Heart left ventricle (tissue), 13 donors: Measurements from ENCODE around the gene ORAI2.

Experiments used
- POLR2A ChIP-seq, 2 donors: fragments of 450-650 bp; IDR thresholded peaks; one replicate each; pipeline ENCODE4 v1.6.1; 2017; ENCODE audit warnings: antibody characterized with exemption in 2 of 2, mild to moderate bottlenecking in 2 of 2, moderate library complexity in 2 of 2
- TF ChIP-seq, protein P1 (sequence below), 12 donors: fragments of 200-600 bp; sonication (generic) in 4 of 12; IDR thresholded peaks; one replicate each; pipeline versions ENCODE4 v1.5.0 to v1.8.0; 2018 to 2022; ENCODE audit warnings: antibody characterized with exemption in 12 of 12, mild to moderate bottlenecking in 5 of 12
- donor health status: ischemic (EF 13 %, LVEDD 7.1; RV severe dilation, severe dysfunction).
- donor health status: DM: no; HTN: yes; CAD: no.
- donor health status: DM: no; HTN: no; CAD: no.
- donor health status: ischemic (EF 25% LVEDD 6.9; RV normal size, moderate dysfunction).
- donor health status: ischemic (EF 25% LVEDD 5.7; RV mildly dilated, moderate dysfunction).
- donor health status: ischemic (EF 35%, LVEDD 5.7; RV mildly dilated, moderate dysfunction).
- donor health status: nonischemic (EF 11% LVEDD 7.7; RV severe dilation, severe dysfunction).
- donor health status: DM: yes; HTN: yes; CAD: no.
- donor health status: PGD.
- donor health status: ischemic (EF 29% LVEDD 5.4; RV normal size, mild dysfunction).
- donor health status: nonischemic (EF 23%, LVEDD 6.1; RV moderate dilation, normal function).

DNA sequence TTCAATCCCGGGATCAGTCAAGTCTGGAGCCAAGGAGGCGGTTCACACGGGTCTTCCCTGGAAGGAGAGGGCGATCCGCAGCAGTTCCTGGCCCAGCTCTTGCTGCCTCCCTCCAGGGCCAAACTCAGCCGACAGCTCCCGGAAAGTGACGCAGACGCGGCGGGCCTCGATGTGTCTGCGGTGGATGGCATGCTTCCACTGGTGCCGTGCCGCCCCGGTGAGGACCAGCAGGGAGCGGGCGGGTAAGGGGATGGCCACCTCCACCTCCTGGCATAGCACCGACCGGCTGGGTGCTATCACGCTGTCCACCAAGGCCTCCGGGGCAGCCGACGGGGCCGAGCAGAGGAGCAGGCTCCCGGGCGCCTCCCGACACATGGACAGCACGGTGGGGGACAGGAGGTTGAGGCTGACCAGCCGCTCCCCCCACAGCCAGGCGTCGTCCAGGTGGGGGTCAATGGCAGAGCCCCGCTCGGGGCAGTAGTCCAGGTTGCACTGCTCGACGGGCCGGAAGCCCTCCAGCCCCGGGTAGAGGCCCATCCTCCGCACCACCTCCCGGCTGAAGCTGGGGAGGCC lies 24.1 kb downstream of the ORAI2 start:
- TF ChIP-seq, protein P1, sequence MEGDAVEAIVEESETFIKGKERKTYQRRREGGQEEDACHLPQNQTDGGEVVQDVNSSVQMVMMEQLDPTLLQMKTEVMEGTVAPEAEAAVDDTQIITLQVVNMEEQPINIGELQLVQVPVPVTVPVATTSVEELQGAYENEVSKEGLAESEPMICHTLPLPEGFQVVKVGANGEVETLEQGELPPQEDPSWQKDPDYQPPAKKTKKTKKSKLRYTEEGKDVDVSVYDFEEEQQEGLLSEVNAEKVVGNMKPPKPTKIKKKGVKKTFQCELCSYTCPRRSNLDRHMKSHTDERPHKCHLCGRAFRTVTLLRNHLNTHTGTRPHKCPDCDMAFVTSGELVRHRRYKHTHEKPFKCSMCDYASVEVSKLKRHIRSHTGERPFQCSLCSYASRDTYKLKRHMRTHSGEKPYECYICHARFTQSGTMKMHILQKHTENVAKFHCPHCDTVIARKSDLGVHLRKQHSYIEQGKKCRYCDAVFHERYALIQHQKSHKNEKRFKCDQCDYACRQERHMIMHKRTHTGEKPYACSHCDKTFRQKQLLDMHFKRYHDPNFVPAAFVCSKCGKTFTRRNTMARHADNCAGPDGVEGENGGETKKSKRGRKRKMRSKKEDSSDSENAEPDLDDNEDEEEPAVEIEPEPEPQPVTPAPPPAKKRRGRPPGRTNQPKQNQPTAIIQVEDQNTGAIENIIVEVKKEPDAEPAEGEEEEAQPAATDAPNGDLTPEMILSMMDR (IDR thresholded peaks at IDR 0.05), result no peak
- no peak for TF ChIP-seq POLR2A (IDR thresholded peaks at IDR 0.05)
